CD14-positive monocyte (primary cell): ENCODE data around the gene CDH13. TPM values are rescaled to one million over a fixed set of nuclear protein-coding genes. Genes with fewer than 3 reads are reported as not detected.
A peak's percentile ranks its signal among the peaks of the same experiment; 100 is the strongest.

Source experiments
- DNase-seq, 3 donors: peaks; one replicate each; pipeline ENCODE4 v3.0.0-alpha.2; 2011 to 2022
- H2AFZ ChIP-seq: 2 replicates; pipeline ENCODE4 v1.6.0; 2012; ENCODE audit warnings: mild to moderate bottlenecking, low read depth, low read length, inconsistent platforms; ENCODE audit not compliant: insufficient read depth, poor library complexity, severe bottlenecking
- H3K27ac ChIP-seq, 2 donors: 1 replicate in 1 of 2; 2 replicates in 1 of 2; pipeline ENCODE4 v1.5.1; 2012 to 2013; ENCODE audit warnings: low read length in 2 of 2, control low read depth in 1 of 2, inconsistent platforms in 1 of 2, low read depth in 1 of 2, mild to moderate bottlenecking in 1 of 2
- H3K27me3 ChIP-seq, 2 donors: one replicate each; pipeline versions ENCODE4 v1.6.0 to v1.6.1; 2011 to 2013; ENCODE audit warnings: low read length in 2 of 2; ENCODE audit not compliant: control insufficient read depth in 2 of 2, insufficient read depth in 2 of 2
- H3K36me3 ChIP-seq, 2 donors: replicated peaks in 1 of 2; 1 replicate in 1 of 2; 2 replicates in 1 of 2; pipeline versions ENCODE4 v1.5.1 to v1.6.1; 2012 to 2013; ENCODE audit warnings: low read length in 2 of 2, control low read depth in 1 of 2, inconsistent platforms in 1 of 2, mild to moderate bottlenecking in 1 of 2; ENCODE audit not compliant: insufficient read depth in 2 of 2, control insufficient read depth in 1 of 2
- H3K4me1 ChIP-seq, 2 donors: 1 replicate in 1 of 2; 2 replicates in 1 of 2; pipeline versions ENCODE4 v1.5.1 to v1.6.1; 2012 to 2013; ENCODE audit warnings: low read length in 2 of 2, control low read depth in 1 of 2, inconsistent platforms in 1 of 2, mild to moderate bottlenecking in 1 of 2, moderate library complexity in 1 of 2; ENCODE audit not compliant: insufficient read depth in 2 of 2, control insufficient read depth in 1 of 2
- H3K4me2 ChIP-seq: replicated peaks from 2 replicates; pipeline ENCODE3; 2012; ENCODE audit warnings: low read length, moderate library complexity, mild to moderate bottlenecking; ENCODE audit not compliant: poor library complexity, severe bottlenecking; ENCODE audit errors: extremely low read depth
- H3K4me3 ChIP-seq, 3 experiments: fragments of 200-600 bp in 1 of 3; sonication (generic) in 1 of 3; replicated peaks in 1 of 3; 1 replicate in 2 of 3; 2 replicates in 1 of 3; pipeline ENCODE4 v1.5.1; 2011 to 2013; ENCODE audit warnings: low read length in 3 of 3, mild to moderate bottlenecking in 3 of 3, control low read depth in 2 of 3, low read depth in 2 of 3, inconsistent platforms in 1 of 3, moderate library complexity in 1 of 3
- H3K79me2 ChIP-seq: 2 replicates; pipeline ENCODE4 v1.6.0; 2012; ENCODE audit warnings: mild to moderate bottlenecking, control low read depth, inconsistent platforms, low read length, moderate library complexity; ENCODE audit not compliant: insufficient read depth
- H3K9ac ChIP-seq: 2 replicates; pipeline ENCODE4 v1.6.0; 2017; ENCODE audit warnings: low read length, mild to moderate bottlenecking; ENCODE audit not compliant: insufficient read depth, poor library complexity, severe bottlenecking
- H3K9me3 ChIP-seq, 2 donors: replicated peaks in 1 of 2; 1 replicate in 1 of 2; 2 replicates in 1 of 2; pipeline versions ENCODE4 v1.5.1 to v1.6.1; 2012 to 2013; ENCODE audit warnings: low read length in 2 of 2, control low read depth in 1 of 2; ENCODE audit not compliant: control insufficient read depth in 1 of 2, insufficient read depth in 1 of 2
- H4K20me1 ChIP-seq: 2 replicates; pipeline ENCODE4 v1.6.0; 2012; ENCODE audit warnings: mild to moderate bottlenecking, low read length, control low read depth, moderate library complexity; ENCODE audit not compliant: insufficient read depth
- H3K27ac Mint-ChIP-seq, 7 donors: one replicate each; pipeline ENCODE4 v1.8.0; 2020; ENCODE audit warnings: mild to moderate bottlenecking in 7 of 7, mixed read lengths in 7 of 7, moderate library complexity in 6 of 7, inconsistent platforms in 2 of 7
- H3K27me3 Mint-ChIP-seq, 3 donors: one replicate each; pipeline ENCODE4 v1.8.0; 2021 to 2022; ENCODE audit warnings: low read depth in 3 of 3, mild to moderate bottlenecking in 3 of 3, mixed read lengths in 3 of 3, moderate library complexity in 3 of 3, inconsistent platforms in 1 of 3
- H3K36me3 Mint-ChIP-seq, 2 donors: one replicate each; pipeline ENCODE4 v1.8.0; 2020; ENCODE audit warnings: mixed read lengths in 2 of 2, inconsistent platforms in 1 of 2, mild to moderate bottlenecking in 1 of 2
- H3K4me1 Mint-ChIP-seq: one replicate; pipeline ENCODE4 v1.8.0; 2020; ENCODE audit warnings: mild to moderate bottlenecking, mixed read lengths
- H3K4me3 Mint-ChIP-seq, 2 donors: one replicate each; pipeline ENCODE4 v1.8.0; 2020; ENCODE audit warnings: mild to moderate bottlenecking in 2 of 2, mixed read lengths in 2 of 2, moderate library complexity in 1 of 2
- H3K9me3 Mint-ChIP-seq, 7 donors: one replicate each; pipeline ENCODE4 v1.8.0; 2020 to 2022; ENCODE audit warnings: mixed read lengths in 7 of 7, mild to moderate bottlenecking in 6 of 7, moderate library complexity in 6 of 7, inconsistent platforms in 2 of 7
- CTCF ChIP-seq: fragments of 200-600 bp; IDR thresholded peaks from one replicate; pipeline ENCODE4 v1.8.0; 2022; ENCODE audit warnings: antibody characterized with exemption, mild to moderate bottlenecking
- WGBS: methylation state at CpG from one replicate; pipeline ENCODE4 v1.1.5; 2013; ENCODE audit warnings: missing lambda C conversion rate; ENCODE audit not compliant: insufficient coverage; 5-methylcytosine and 5-hydroxymethylcytosine counted together
- intact Hi-C, 2 donors: fragments of 100-400 bp; cut with micrococcal nuclease; formaldehyde crosslinking; loops; one replicate each; pipeline versions ENCODE4 v1.15.0 to v1.15.1; 2023
- polyA plus RNA-seq, 3 donors: library from polyadenylated mRNA; depleted of rRNA in 1 of 3; unstranded in 2 of 3; stranded (reverse) in 1 of 3; fragments of 300-500 nt in 2 of 3; fragments of >200 nt in 1 of 3; fragmentation: Illumina TruSeq in 2 of 3; gene quantifications; 1 replicate in 2 of 3; 2 replicates in 1 of 3; pipeline ENCODE4 v1.2.3, GENCODE V29; 2012 to 2021

Gene CDH13
- polyA plus RNA-seq, 3 donors, result 0.13 to 0.19 TPM; not detected in 1

- Histone ChIP-seq H2AFZ (no peak overlapping the region), H3K9ac (no peak overlapping the region), H3K27ac (no peak overlapping the region), H3K36me3 (no peaks in the 10 kb centered on the region), H3K4me3 (peak overlapping the region in 1 of 3 experiments; percentile 17), H3K27me3 (peaks cover 0 to 24% of the 10 kb centered on the region in 2 donors), H3K9me3 (no peaks in the 10 kb centered on the region), H3K4me1 (no peaks in the 10 kb centered on the region), H3K4me2 (no peak overlapping the region), H4K20me1 (no peaks in the 10 kb centered on the region), H3K79me2 (no peaks in the 10 kb centered on the region)
- Mint-ChIP-seq H3K36me3 (no peaks in the 10 kb centered on the region), H3K27ac (no peak overlapping the region), H3K27me3 (peaks cover 30 to 64% (median 43%) of the 10 kb centered on the region in 3 donors), H3K9me3 (peaks cover 0 to 12% (median 0%) of the 10 kb centered on the region in 7 donors), H3K4me1 (peaks cover 2% of the 10 kb centered on the region), H3K4me3 (peak overlapping the region in 1 of 2 donors; percentile 7)
- intact Hi-C loops, result no loop called here
- TF ChIP-seq CTCF, result no peak
- 65% methylated on average over 4 of the region's 5 CpGs for WGBS
- DNase-seq, result no peak
Observed at GRCh38 chr16:83136924-83137323, 510.2 kb downstream of the CDH13 start.

- H3K4me1 ChIP-seq, result no peaks in the 10 kb centered on the region
- no peaks in the 10 kb centered on the region for H4K20me1 ChIP-seq
- no peaks in the 10 kb centered on the region for H3K36me3 Mint-ChIP-seq
- H3K4me3 ChIP-seq, result peak overlapping the region in 1 of 3 experiments; percentile 17
- no peak overlapping the region for H3K9ac ChIP-seq
- intact Hi-C loops, result no loop called here
- H3K9me3 Mint-ChIP-seq, result peaks cover 0 to 12% (median 0%) of the 10 kb centered on the region in 7 donors
- H3K4me3 Mint-ChIP-seq, result peak overlapping the region in 1 of 2 donors; percentile 84
- peaks cover 30 to 60% (median 41%) of the 10 kb centered on the region in 3 donors for H3K27me3 Mint-ChIP-seq
- no peak overlapping the region for H2AFZ ChIP-seq
- no peak overlapping the region for H3K27ac Mint-ChIP-seq
- H3K27me3 ChIP-seq, result peaks cover 0 to 24% of the 10 kb centered on the region in 2 donors
- no peak overlapping the region for H3K4me2 ChIP-seq
- H3K36me3 ChIP-seq, result no peaks in the 10 kb centered on the region
- no peak for DNase-seq
- H3K9me3 ChIP-seq, result no peaks in the 10 kb centered on the region
- WGBS, result 35% methylated on average over 17 of the region's 17 CpGs
- no peaks in the 10 kb centered on the region for H3K79me2 ChIP-seq
- TF ChIP-seq CTCF, result no peak
- no peak overlapping the region for H3K27ac ChIP-seq
- H3K4me1 Mint-ChIP-seq, result peaks cover 2% of the 10 kb centered on the region
Observed at GRCh38 chr16:83137326-83137781, 510.6 kb downstream of the CDH13 start.
